WTC11 (cell line): ENCODE measurements around the gene CCDC116. TPM values are rescaled to one million over a fixed set of nuclear protein-coding genes. Genes with fewer than 3 reads are reported as not detected.
"Not testable (repeated sequence)": the region's sequence is repeated elsewhere in the genome, so short reads cannot be mapped to it uniquely, and the experiment has no call there.

ENCODE experiments used
- ATAC-seq: fragments of 200-7000 bp; cut with Tn5 transposase; 2 replicates; pipeline ENCODE4 v1.10.0; 2021; ENCODE audit warnings: mild to moderate bottlenecking, moderate library complexity
- CTCF ChIA-PET: fragments of 300-600 bp; sonication (Branson Sonifier 250); formaldehyde crosslinking; loops from one replicate; lab custom pipeline; 2021; ENCODE audit warnings: antibody characterized with exemption; lab: Charles Lee
- POLR2A ChIA-PET: fragments of 350-600 bp; sonication (Branson Sonifier 250); formaldehyde crosslinking; loops from one replicate; lab custom pipeline; 2021; ENCODE audit warnings: antibody characterized with exemption; lab: Charles Lee
- DNase-seq: peaks from one replicate; pipeline ENCODE4 v3.0.0; 2021; ENCODE audit warnings: low spot score
- H3K27ac Mint-ChIP-seq: 2 replicates; pipeline ENCODE4 v1.8.0; 2021; ENCODE audit warnings: mixed read lengths
- H3K27me3 Mint-ChIP-seq: 2 replicates; pipeline ENCODE4 v1.8.0; 2021; ENCODE audit warnings: low read depth, mild to moderate bottlenecking, moderate library complexity, mixed read lengths
- H3K36me3 Mint-ChIP-seq: 2 replicates; pipeline ENCODE4 v1.8.0; 2021; ENCODE audit warnings: mixed read lengths
- H3K4me1 Mint-ChIP-seq: 2 replicates; pipeline ENCODE4 v1.8.0; 2022; ENCODE audit warnings: mixed read lengths
- H3K4me3 Mint-ChIP-seq: 2 replicates; pipeline ENCODE4 v1.8.0; 2021; ENCODE audit warnings: mild to moderate bottlenecking, moderate library complexity, mixed read lengths
- H3K9me3 Mint-ChIP-seq: 2 replicates; pipeline ENCODE4 v1.8.0; 2021; ENCODE audit warnings: mixed read lengths
- FOXK1 ChIP-seq: sonication (generic); formaldehyde crosslinking; IDR thresholded peaks from 2 replicates; pipeline ENCODE4 v1.8.0; 2022; ENCODE audit warnings: mild to moderate bottlenecking, moderate library complexity, missing genetic modification reagents
- GABPB1 ChIP-seq: sonication (generic); formaldehyde crosslinking; IDR thresholded peaks from 2 replicates; pipeline ENCODE4 v1.8.1; 2023; ENCODE audit warnings: mild to moderate bottlenecking, missing genetic modification reagents
- SMAD4 ChIP-seq: sonication (generic); formaldehyde crosslinking; IDR thresholded peaks from 2 replicates; pipeline ENCODE4 v1.8.0; 2022; ENCODE audit warnings: mild to moderate bottlenecking, missing genetic modification reagents
- ZNF121 ChIP-seq: sonication (generic); formaldehyde crosslinking; IDR thresholded peaks from 2 replicates; pipeline ENCODE4 v1.8.0; 2023; ENCODE audit warnings: missing genetic modification reagents
- ZNF263 ChIP-seq: sonication (generic); formaldehyde crosslinking; IDR thresholded peaks from 2 replicates; pipeline ENCODE4 v1.8.1; 2022; ENCODE audit warnings: low read depth, mild to moderate bottlenecking, moderate library complexity, missing genetic modification reagents
- total RNA-seq: library from RNA; stranded (reverse); gene quantifications from 3 replicates; pipeline ENCODE4 v1.2.3, GENCODE V29; 2021
- TF ChIP-seq, protein P1 (sequence below): fragments of 250-450 bp; sonication (Bioruptor Pico); IDR thresholded peaks from 2 replicates; pipeline ENCODE4 v2.1.2; 2022; ENCODE audit warnings: mild to moderate bottlenecking, moderate library complexity
- TF ChIP-seq, protein P2 (sequence below): sonication (generic); formaldehyde crosslinking; IDR thresholded peaks from 2 replicates; pipeline ENCODE4 v1.8.0; 2023; ENCODE audit warnings: mild to moderate bottlenecking, missing genetic modification reagents
- TF ChIP-seq, protein P3 (sequence below): sonication (generic); formaldehyde crosslinking; IDR thresholded peaks from 2 replicates; pipeline ENCODE4 v1.8.0; 2022; ENCODE audit warnings: mild to moderate bottlenecking, missing genetic modification reagents
- TF ChIP-seq, protein P4 (sequence below): sonication (generic); formaldehyde crosslinking; IDR thresholded peaks from 2 replicates; pipeline ENCODE4 v1.8.1; 2023; ENCODE audit warnings: mild to moderate bottlenecking, missing genetic modification reagents, moderate library complexity
- TF ChIP-seq, protein P5 (sequence below): fragments of 250-450 bp; sonication (Bioruptor Pico); IDR thresholded peaks from 2 replicates; pipeline ENCODE4 v1.8.0; 2021; ENCODE audit warnings: mild to moderate bottlenecking

CCDC116 gene
- total RNA-seq, 1 experiment from 2014 or later = 0.57 TPM

DNA sequence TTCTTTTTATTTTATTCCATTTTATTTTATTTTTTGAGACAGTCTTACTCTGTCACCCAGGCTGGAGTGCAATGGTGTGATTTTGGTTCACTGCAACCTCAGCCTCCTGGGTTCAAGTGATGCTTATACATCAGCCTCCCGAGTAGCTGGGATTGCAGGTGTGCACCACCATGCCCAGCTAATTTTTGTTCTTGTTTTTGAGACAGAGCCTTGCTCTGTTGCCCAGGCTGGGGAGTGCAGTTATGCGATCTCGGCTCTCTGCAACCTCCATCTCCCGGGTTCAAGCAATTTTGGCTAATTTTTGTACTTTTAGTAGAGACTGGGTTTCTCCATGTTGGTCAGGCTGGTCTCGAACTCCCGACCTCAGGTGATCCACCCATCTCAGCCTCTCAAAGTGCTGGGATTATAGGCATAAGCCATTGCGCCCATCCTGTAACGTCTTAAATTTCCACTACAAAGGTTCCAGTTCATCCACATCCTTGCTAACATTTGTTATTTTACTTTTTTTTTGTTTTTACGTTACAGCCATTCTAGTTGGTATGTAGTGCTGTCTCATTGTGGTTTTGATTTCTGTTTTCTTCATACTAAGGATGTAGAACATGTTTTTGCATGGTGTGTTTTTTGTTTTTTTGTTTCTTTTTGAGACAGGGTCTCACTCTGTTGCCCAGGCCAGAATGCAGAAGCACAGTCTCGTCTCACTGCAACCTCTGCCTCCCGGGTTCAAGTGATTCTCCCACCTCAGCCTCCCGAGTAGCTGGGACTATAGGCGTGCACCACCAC, 36.0 kb upstream of the CCDC116 start:
- POLR2A ChIA-PET, H3K9me3 Mint-ChIP-seq, H3K27me3 Mint-ChIP-seq, H3K4me3 Mint-ChIP-seq, H3K27ac Mint-ChIP-seq, ATAC-seq, DNase-seq: not testable (repeated sequence)
- Mint-ChIP-seq H3K36me3 (peaks cover 30% of the 10 kb centered on the region), H3K4me1 (peaks cover 12% of the 10 kb centered on the region)
- CTCF ChIA-PET = interaction anchor here (1.3 to 1.8 kb wide), 2 partner anchors 33 to 46 kb away, joined by 4 to 5 read pairs; partner anchors contain the start of gene YDJC
- TF ChIP-seq ZNF121 (CRISPR knock-in tag) = peak; percentile 35; the same call in 1 of the 2 replicates

DNA sequence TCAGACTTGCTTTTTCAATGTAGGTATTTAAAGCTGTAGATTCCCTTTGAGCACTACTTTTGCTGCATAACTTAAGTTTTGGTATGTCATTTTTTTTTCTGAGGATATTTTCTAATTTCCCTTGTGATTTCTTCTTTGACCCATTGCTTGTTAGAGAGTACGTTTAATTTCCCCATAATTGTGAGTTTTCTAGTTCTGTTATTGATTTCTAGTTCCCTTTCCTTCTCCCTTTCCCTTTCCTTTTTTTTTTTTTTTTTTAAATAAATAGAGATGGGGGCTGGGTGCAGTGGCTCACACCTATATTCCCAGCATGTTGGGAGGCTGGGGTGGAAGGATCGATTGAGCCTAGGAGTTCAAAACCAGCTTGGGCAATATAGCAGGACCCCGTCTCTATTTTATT, 34.3 kb upstream of the CCDC116 start:
- ChIA-PET CTCF (interaction anchor here (1.2 to 1.8 kb wide), 4 partner anchors 31 to 49 kb away, joined by 3 to 6 read pairs (median 4); partner anchors contain the start of gene SDF2L1), POLR2A (no interaction called here)
- no peak overlapping the region for H3K4me3 Mint-ChIP-seq

DNA sequence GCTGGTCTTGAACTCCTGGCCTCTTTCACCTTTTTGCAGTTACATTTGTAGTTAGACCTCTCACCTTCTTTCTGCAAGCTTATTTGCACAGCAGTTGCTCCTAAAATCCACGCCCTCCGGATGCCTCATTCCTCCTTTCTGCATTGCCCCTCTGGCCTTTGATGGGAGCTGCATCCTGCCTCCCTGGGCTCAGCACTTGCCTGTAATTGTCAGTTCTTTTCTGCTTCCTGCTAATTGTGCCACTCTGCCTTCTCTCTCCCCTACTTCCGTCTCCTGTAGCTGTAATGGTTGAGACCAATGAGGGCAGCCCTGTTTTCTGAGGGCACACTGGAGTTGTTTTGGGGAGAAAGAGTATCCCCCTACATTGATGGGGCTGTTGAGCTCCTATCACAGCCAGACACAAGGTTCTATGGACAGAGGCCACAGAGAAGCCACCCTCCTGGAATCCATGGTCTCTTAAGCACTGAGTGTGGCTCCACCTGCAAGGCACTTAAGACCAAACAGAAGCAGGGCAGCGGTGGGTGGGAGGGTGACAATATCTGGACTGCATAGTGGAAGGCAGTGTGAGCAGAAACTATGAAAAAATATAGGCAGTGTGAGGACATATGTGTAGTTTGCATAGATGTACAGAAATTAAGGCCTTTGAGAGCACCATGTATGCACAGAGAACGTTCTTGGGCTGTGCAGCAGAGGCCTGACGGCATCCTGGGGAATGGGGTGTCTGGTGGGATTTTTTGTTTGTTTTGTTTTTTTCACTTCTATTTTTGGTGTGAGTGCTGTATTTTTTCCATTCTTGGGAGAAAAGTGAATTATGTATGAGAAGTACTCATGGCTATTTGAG, 33.3 kb upstream of the CCDC116 start:
- DNase-seq (no peak), ATAC-seq (peak; percentile 32; the same call in 1 of the 2 replicates)
- no peak overlapping the region for H3K4me3 Mint-ChIP-seq
- peak overlapping the region; percentile 80 for H3K27ac Mint-ChIP-seq
- POLR2A ChIA-PET = no interaction called here
- H3K36me3 Mint-ChIP-seq = peaks cover 21% of the 10 kb centered on the region
- H3K9me3 Mint-ChIP-seq = no peaks in the 10 kb centered on the region
- TF ChIP-seq SMAD4 = no peak
- TF ChIP-seq, protein P1, sequence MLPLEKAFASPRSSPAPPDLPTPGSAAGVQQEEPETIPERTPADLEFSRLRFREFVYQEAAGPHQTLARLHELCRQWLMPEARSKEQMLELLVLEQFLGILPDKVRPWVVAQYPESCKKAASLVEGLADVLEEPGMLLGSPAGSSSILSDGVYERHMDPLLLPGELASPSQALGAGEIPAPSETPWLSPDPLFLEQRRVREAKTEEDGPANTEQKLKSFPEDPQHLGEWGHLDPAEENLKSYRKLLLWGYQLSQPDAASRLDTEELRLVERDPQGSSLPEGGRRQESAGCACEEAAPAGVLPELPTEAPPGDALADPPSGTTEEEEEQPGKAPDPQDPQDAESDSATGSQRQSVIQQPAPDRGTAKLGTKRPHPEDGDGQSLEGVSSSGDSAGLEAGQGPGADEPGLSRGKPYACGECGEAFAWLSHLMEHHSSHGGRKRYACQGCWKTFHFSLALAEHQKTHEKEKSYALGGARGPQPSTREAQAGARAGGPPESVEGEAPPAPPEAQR (CRISPR knock-in tag) = no peak
- H3K4me1 Mint-ChIP-seq = peaks cover 18% of the 10 kb centered on the region
- CTCF ChIA-PET = interaction anchor here (0.5 to 1.5 kb wide), 6 partner anchors 18 to 275 kb away, joined by 3 to 6 read pairs (median 4); no protein-coding TSS in a partner anchor
- H3K27me3 Mint-ChIP-seq = no peaks in the 10 kb centered on the region

More for the DNA sequence above, 34.3 kb upstream of the CCDC116 start:
- ATAC-seq (no peak), DNase-seq (no peak)
- H3K36me3 Mint-ChIP-seq = peaks cover 30% of the 10 kb centered on the region
- TF ChIP-seq FOXK1 (CRISPR knock-in tag) = no peak
- TF ChIP-seq ZNF263 (CRISPR knock-in tag) = no peak
- TF ChIP-seq GABPB1 = no peak
- TF ChIP-seq, protein P2, sequence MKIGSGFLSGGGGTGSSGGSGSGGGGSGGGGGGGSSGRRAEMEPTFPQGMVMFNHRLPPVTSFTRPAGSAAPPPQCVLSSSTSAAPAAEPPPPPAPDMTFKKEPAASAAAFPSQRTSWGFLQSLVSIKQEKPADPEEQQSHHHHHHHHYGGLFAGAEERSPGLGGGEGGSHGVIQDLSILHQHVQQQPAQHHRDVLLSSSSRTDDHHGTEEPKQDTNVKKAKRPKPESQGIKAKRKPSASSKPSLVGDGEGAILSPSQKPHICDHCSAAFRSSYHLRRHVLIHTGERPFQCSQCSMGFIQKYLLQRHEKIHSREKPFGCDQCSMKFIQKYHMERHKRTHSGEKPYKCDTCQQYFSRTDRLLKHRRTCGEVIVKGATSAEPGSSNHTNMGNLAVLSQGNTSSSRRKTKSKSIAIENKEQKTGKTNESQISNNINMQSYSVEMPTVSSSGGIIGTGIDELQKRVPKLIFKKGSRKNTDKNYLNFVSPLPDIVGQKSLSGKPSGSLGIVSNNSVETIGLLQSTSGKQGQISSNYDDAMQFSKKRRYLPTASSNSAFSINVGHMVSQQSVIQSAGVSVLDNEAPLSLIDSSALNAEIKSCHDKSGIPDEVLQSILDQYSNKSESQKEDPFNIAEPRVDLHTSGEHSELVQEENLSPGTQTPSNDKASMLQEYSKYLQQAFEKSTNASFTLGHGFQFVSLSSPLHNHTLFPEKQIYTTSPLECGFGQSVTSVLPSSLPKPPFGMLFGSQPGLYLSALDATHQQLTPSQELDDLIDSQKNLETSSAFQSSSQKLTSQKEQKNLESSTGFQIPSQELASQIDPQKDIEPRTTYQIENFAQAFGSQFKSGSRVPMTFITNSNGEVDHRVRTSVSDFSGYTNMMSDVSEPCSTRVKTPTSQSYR (CRISPR knock-in tag) = no peak
- TF ChIP-seq, protein P3, sequence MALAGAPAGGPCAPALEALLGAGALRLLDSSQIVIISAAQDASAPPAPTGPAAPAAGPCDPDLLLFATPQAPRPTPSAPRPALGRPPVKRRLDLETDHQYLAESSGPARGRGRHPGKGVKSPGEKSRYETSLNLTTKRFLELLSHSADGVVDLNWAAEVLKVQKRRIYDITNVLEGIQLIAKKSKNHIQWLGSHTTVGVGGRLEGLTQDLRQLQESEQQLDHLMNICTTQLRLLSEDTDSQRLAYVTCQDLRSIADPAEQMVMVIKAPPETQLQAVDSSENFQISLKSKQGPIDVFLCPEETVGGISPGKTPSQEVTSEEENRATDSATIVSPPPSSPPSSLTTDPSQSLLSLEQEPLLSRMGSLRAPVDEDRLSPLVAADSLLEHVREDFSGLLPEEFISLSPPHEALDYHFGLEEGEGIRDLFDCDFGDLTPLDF (CRISPR knock-in tag) = no peak
- TF ChIP-seq, protein P4, sequence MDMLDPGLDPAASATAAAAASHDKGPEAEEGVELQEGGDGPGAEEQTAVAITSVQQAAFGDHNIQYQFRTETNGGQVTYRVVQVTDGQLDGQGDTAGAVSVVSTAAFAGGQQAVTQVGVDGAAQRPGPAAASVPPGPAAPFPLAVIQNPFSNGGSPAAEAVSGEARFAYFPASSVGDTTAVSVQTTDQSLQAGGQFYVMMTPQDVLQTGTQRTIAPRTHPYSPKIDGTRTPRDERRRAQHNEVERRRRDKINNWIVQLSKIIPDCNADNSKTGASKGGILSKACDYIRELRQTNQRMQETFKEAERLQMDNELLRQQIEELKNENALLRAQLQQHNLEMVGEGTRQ (CRISPR knock-in tag) = no peak
- TF ChIP-seq, protein P5, sequence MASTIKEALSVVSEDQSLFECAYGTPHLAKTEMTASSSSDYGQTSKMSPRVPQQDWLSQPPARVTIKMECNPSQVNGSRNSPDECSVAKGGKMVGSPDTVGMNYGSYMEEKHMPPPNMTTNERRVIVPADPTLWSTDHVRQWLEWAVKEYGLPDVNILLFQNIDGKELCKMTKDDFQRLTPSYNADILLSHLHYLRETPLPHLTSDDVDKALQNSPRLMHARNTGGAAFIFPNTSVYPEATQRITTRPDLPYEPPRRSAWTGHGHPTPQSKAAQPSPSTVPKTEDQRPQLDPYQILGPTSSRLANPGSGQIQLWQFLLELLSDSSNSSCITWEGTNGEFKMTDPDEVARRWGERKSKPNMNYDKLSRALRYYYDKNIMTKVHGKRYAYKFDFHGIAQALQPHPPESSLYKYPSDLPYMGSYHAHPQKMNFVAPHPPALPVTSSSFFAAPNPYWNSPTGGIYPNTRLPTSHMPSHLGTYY (CRISPR knock-in tag) = no peak
- no peaks in the 10 kb centered on the region for H3K9me3 Mint-ChIP-seq
- no peak overlapping the region for H3K27ac Mint-ChIP-seq
- H3K27me3 Mint-ChIP-seq = no peaks in the 10 kb centered on the region
- H3K4me1 Mint-ChIP-seq = peaks cover 18% of the 10 kb centered on the region
